Transverse colon (tissue), 3 donors: ENCODE data around the gene NKPD1.

Experiments
- EP300 ChIP-seq: sonication (generic); formaldehyde crosslinking; IDR thresholded peaks from one replicate; pipeline ENCODE4 v1.6.1; 2017; ENCODE audit warnings: antibody characterized with exemption, low read depth
- POLR2A ChIP-seq: fragments of 450-650 bp; IDR thresholded peaks from one replicate; pipeline ENCODE4 v1.6.1; 2016; ENCODE audit warnings: antibody characterized with exemption, mild to moderate bottlenecking, moderate library complexity
- TF ChIP-seq, protein P1 (sequence below), 5 experiments: fragments of 200-600 bp in 3 of 5; fragments of 450-650 bp in 2 of 5; sonication (generic) in 3 of 5; IDR thresholded peaks; 1 replicate in 2 of 5; 2 replicates in 3 of 5; pipeline ENCODE4 v1.5.1; 2016 to 2017; ENCODE audit warnings: antibody characterized with exemption in 5 of 5, inconsistent platforms in 3 of 5, mild to moderate bottlenecking in 2 of 5, moderate library complexity in 1 of 5

DNA sequence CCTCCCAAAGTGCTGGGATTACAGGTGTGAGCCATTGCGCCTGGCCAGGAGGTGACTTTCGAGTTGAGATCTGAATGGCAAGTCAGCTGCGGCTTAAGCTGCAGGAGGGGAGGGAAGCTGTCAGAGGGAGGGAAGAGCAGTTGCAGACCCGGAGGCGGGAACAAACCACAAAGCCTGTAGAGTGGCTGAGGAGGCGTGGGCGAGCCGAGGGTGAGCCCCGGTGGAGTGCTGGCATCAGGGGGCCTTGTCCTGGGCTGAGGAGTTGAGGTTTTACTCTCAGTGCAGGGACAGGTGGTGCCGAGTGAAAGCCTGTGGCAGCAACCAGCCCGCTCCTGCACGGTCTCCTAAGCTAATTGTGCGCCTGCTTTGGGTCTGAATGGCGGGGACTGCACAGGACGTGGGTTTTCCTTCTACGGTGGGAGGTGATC lies 43.6 kb downstream of the NKPD1 start:
- TF ChIP-seq POLR2A = no peak
- TF ChIP-seq, protein P1, sequence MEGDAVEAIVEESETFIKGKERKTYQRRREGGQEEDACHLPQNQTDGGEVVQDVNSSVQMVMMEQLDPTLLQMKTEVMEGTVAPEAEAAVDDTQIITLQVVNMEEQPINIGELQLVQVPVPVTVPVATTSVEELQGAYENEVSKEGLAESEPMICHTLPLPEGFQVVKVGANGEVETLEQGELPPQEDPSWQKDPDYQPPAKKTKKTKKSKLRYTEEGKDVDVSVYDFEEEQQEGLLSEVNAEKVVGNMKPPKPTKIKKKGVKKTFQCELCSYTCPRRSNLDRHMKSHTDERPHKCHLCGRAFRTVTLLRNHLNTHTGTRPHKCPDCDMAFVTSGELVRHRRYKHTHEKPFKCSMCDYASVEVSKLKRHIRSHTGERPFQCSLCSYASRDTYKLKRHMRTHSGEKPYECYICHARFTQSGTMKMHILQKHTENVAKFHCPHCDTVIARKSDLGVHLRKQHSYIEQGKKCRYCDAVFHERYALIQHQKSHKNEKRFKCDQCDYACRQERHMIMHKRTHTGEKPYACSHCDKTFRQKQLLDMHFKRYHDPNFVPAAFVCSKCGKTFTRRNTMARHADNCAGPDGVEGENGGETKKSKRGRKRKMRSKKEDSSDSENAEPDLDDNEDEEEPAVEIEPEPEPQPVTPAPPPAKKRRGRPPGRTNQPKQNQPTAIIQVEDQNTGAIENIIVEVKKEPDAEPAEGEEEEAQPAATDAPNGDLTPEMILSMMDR (IDR thresholded peaks at IDR 0.05) = no peak
- no peak for TF ChIP-seq EP300
